ENCODE data around the gene KIF5A.
A peak's percentile ranks its signal among the peaks of the same experiment; 100 is the strongest.
"Not testable (repeated sequence)": the region's sequence is repeated elsewhere in the genome, so short reads cannot be mapped to it uniquely, and the experiment has no call there.

Gene KIF5A

GRCh38 chr12:57549909-57550640 lies at the start of gene KIF5A:
Gene KIF5A (plus strand): TSS chr12:57550044. CDS start chr12:57550272, 228 bp downstream.
- H3K4me3 ChIP-seq (ENCODE audit: low read depth, low read length), result peak within 1 kb of the TSS; percentile 95
- no peaks in the 10 kb centered on the region for H3K9me3 ChIP-seq (ENCODE audit: control insufficient read depth, insufficient read depth, low read length)
- H3K9ac ChIP-seq (ENCODE audit: low read depth, low read length), result no peak within 1 kb of the TSS
- peaks cover 23% of the 10 kb centered on the region for H3K4me1 ChIP-seq (ENCODE audit: control insufficient read depth, insufficient read depth, low read length)
- H3K27me3 ChIP-seq (ENCODE audit: control insufficient read depth, insufficient read depth, low read length), result peaks cover 13% of the 10 kb centered on the region; the same call in 1 of the 2 replicates
- H3K36me3 ChIP-seq (ENCODE audit: control insufficient read depth, insufficient read depth, low read length), result no peaks in the 10 kb centered on the region; the same call in 1 of the 2 replicates
- no peak within 1 kb of the TSS for H3K27ac ChIP-seq (ENCODE audit: low read depth, low read length)

GRCh38 chr12:57500213-57500612 lies 49.6 kb upstream of the KIF5A start:
- Histone ChIP-seq H3K9me3 (ENCODE audit: control insufficient read depth, insufficient read depth, low read length) (no peaks in the 10 kb centered on the region), H3K4me3 (ENCODE audit: low read depth, low read length) (no peak overlapping the region), H3K27me3 (ENCODE audit: control insufficient read depth, insufficient read depth, low read length) (no peaks in the 10 kb centered on the region), H3K9ac (ENCODE audit: low read depth, low read length) (no peak overlapping the region), H3K27ac (ENCODE audit: low read depth, low read length) (no peak overlapping the region), H3K4me1 (ENCODE audit: control insufficient read depth, insufficient read depth, low read length) (no peaks in the 10 kb centered on the region), H3K36me3 (ENCODE audit: control insufficient read depth, insufficient read depth, low read length) (peaks cover 89% of the 10 kb centered on the region)

GRCh38 chr12:57502311-57502969 lies 47.4 kb upstream of the KIF5A start:
- H3K9me3 ChIP-seq (ENCODE audit: control insufficient read depth, insufficient read depth, low read length); H3K9ac ChIP-seq (ENCODE audit: low read depth, low read length); H3K27me3 ChIP-seq (ENCODE audit: control insufficient read depth, insufficient read depth, low read length); H3K4me3 ChIP-seq (ENCODE audit: low read depth, low read length); H3K4me1 ChIP-seq (ENCODE audit: control insufficient read depth, insufficient read depth, low read length); H3K27ac ChIP-seq (ENCODE audit: low read depth, low read length): not testable (repeated sequence)
- H3K36me3 ChIP-seq (ENCODE audit: control insufficient read depth, insufficient read depth, low read length), result peaks cover 84% of the 10 kb centered on the region

- H3K4me3 ChIP-seq (ENCODE audit: low read depth, low read length); H3K4me1 ChIP-seq (ENCODE audit: control insufficient read depth, insufficient read depth, low read length); H3K27ac ChIP-seq (ENCODE audit: low read depth, low read length); H3K27me3 ChIP-seq (ENCODE audit: control insufficient read depth, insufficient read depth, low read length); H3K9ac ChIP-seq (ENCODE audit: low read depth, low read length); H3K9me3 ChIP-seq (ENCODE audit: control insufficient read depth, insufficient read depth, low read length): not testable (repeated sequence)
- H3K36me3 ChIP-seq (ENCODE audit: control insufficient read depth, insufficient read depth, low read length), result peaks cover 79% of the 10 kb centered on the region
Observed at GRCh38 chr12:57506541-57506940, 43.3 kb upstream of the KIF5A start.

GRCh38 chr12:57507796-57508195 lies 42.0 kb upstream of the KIF5A start:
- not testable (repeated sequence) for H3K4me3 ChIP-seq (ENCODE audit: low read depth, low read length); H3K27me3 ChIP-seq (ENCODE audit: control insufficient read depth, insufficient read depth, low read length); H3K9ac ChIP-seq (ENCODE audit: low read depth, low read length); H3K27ac ChIP-seq (ENCODE audit: low read depth, low read length); H3K9me3 ChIP-seq (ENCODE audit: control insufficient read depth, insufficient read depth, low read length); H3K4me1 ChIP-seq (ENCODE audit: control insufficient read depth, insufficient read depth, low read length)
- H3K36me3 ChIP-seq (ENCODE audit: control insufficient read depth, insufficient read depth, low read length), result peaks cover 81% of the 10 kb centered on the region

- Histone ChIP-seq H3K9me3 (ENCODE audit: control insufficient read depth, insufficient read depth, low read length) (no peaks in the 10 kb centered on the region), H3K36me3 (ENCODE audit: control insufficient read depth, insufficient read depth, low read length) (peaks cover 83% of the 10 kb centered on the region), H3K27ac (ENCODE audit: low read depth, low read length) (no peak overlapping the region), H3K4me1 (ENCODE audit: control insufficient read depth, insufficient read depth, low read length) (no peaks in the 10 kb centered on the region), H3K4me3 (ENCODE audit: low read depth, low read length) (no peak overlapping the region), H3K27me3 (ENCODE audit: control insufficient read depth, insufficient read depth, low read length) (no peaks in the 10 kb centered on the region), H3K9ac (ENCODE audit: low read depth, low read length) (no peak overlapping the region)
Observed at GRCh38 chr12:57511161-57511560, 38.7 kb upstream of the KIF5A start.

- Histone ChIP-seq H3K36me3 (ENCODE audit: control insufficient read depth, insufficient read depth, low read length) (peaks cover 84% of the 10 kb centered on the region), H3K27me3 (ENCODE audit: control insufficient read depth, insufficient read depth, low read length) (no peaks in the 10 kb centered on the region), H3K4me1 (ENCODE audit: control insufficient read depth, insufficient read depth, low read length) (no peaks in the 10 kb centered on the region), H3K9me3 (ENCODE audit: control insufficient read depth, insufficient read depth, low read length) (no peaks in the 10 kb centered on the region), H3K9ac (ENCODE audit: low read depth, low read length) (no peak overlapping the region), H3K4me3 (ENCODE audit: low read depth, low read length) (no peak overlapping the region), H3K27ac (ENCODE audit: low read depth, low read length) (no peak overlapping the region)
Observed at GRCh38 chr12:57511588-57512325, 38.1 kb upstream of the KIF5A start.

- Histone ChIP-seq H3K27me3 (ENCODE audit: control insufficient read depth, insufficient read depth, low read length) (no peaks in the 10 kb centered on the region), H3K9me3 (ENCODE audit: control insufficient read depth, insufficient read depth, low read length) (no peaks in the 10 kb centered on the region), H3K9ac (ENCODE audit: low read depth, low read length) (no peak overlapping the region), H3K27ac (ENCODE audit: low read depth, low read length) (no peak overlapping the region), H3K4me1 (ENCODE audit: control insufficient read depth, insufficient read depth, low read length) (no peaks in the 10 kb centered on the region), H3K4me3 (ENCODE audit: low read depth, low read length) (no peak overlapping the region), H3K36me3 (ENCODE audit: control insufficient read depth, insufficient read depth, low read length) (peaks cover 93% of the 10 kb centered on the region)
Observed at GRCh38 chr12:57512665-57513064, 37.2 kb upstream of the KIF5A start.

GRCh38 chr12:57513266-57513665 lies 36.6 kb upstream of the KIF5A start:
- peaks cover 99% of the 10 kb centered on the region for H3K36me3 ChIP-seq (ENCODE audit: control insufficient read depth, insufficient read depth, low read length)
- H3K27me3 ChIP-seq (ENCODE audit: control insufficient read depth, insufficient read depth, low read length), result no peaks in the 10 kb centered on the region
- no peak overlapping the region for H3K27ac ChIP-seq (ENCODE audit: low read depth, low read length)
- no peak overlapping the region for H3K9ac ChIP-seq (ENCODE audit: low read depth, low read length)
- H3K4me3 ChIP-seq (ENCODE audit: low read depth, low read length), result no peak overlapping the region
- no peaks in the 10 kb centered on the region for H3K9me3 ChIP-seq (ENCODE audit: control insufficient read depth, insufficient read depth, low read length)
- H3K4me1 ChIP-seq (ENCODE audit: control insufficient read depth, insufficient read depth, low read length), result no peaks in the 10 kb centered on the region

GRCh38 chr12:57513677-57514076 lies 36.2 kb upstream of the KIF5A start:
- not testable (repeated sequence) for H3K9me3 ChIP-seq (ENCODE audit: control insufficient read depth, insufficient read depth, low read length); H3K27ac ChIP-seq (ENCODE audit: low read depth, low read length)
- peaks cover 98% of the 10 kb centered on the region for H3K36me3 ChIP-seq (ENCODE audit: control insufficient read depth, insufficient read depth, low read length)

GRCh38 chr12:57514246-57514645 lies 35.6 kb upstream of the KIF5A start:
- not testable (repeated sequence) for H3K9me3 ChIP-seq (ENCODE audit: control insufficient read depth, insufficient read depth, low read length); H3K4me3 ChIP-seq (ENCODE audit: low read depth, low read length); H3K27ac ChIP-seq (ENCODE audit: low read depth, low read length); H3K9ac ChIP-seq (ENCODE audit: low read depth, low read length); H3K27me3 ChIP-seq (ENCODE audit: control insufficient read depth, insufficient read depth, low read length); H3K4me1 ChIP-seq (ENCODE audit: control insufficient read depth, insufficient read depth, low read length)
- H3K36me3 ChIP-seq (ENCODE audit: control insufficient read depth, insufficient read depth, low read length), result peaks cover 97% of the 10 kb centered on the region

More at GRCh38 chr12:57513677-57514076, 36.2 kb upstream of the KIF5A start:
- not testable (repeated sequence) for H3K4me1 ChIP-seq (ENCODE audit: control insufficient read depth, insufficient read depth, low read length); H3K4me3 ChIP-seq (ENCODE audit: low read depth, low read length); H3K9ac ChIP-seq (ENCODE audit: low read depth, low read length); H3K27me3 ChIP-seq (ENCODE audit: control insufficient read depth, insufficient read depth, low read length)

Measured in HUES48 (cell line).